Breast epithelium (tissue), 4 donors: ENCODE results near the gene CRYBG1. TPM values are rescaled to one million over a fixed set of nuclear protein-coding genes. Genes with fewer than 3 reads are reported as not detected.
A peak's percentile ranks its signal among the peaks of the same experiment; 100 is the strongest.

Experiments used
- DNase-seq, 2 donors: peaks; one replicate each; pipeline ENCODE4 v3.0.0-alpha.2; 2019; ENCODE audit warnings: low spot score in 2 of 2
- H3K27ac ChIP-seq, 2 donors: fragments of 200-600 bp; sonication (generic) in 1 of 2; one replicate each; pipeline ENCODE4 v1.5.1; 2016 to 2019; ENCODE audit warnings: mild to moderate bottlenecking in 1 of 2
- H3K27me3 ChIP-seq, 2 donors: fragments of 200-600 bp; sonication (generic) in 1 of 2; one replicate each; pipeline versions ENCODE4 v1.5.1 to v1.6.0; 2017 to 2019; ENCODE audit warnings: control low read depth in 1 of 2, mild to moderate bottlenecking in 1 of 2
- H3K36me3 ChIP-seq: fragments of 200-600 bp; one replicate; pipeline ENCODE4 v1.5.1; 2019
- H3K4me1 ChIP-seq, 2 donors: fragments of 200-600 bp; sonication (generic); one replicate each; pipeline ENCODE4 v1.5.1; 2016 to 2019; ENCODE audit warnings: control low read depth in 1 of 2
- H3K4me3 ChIP-seq, 3 donors: fragments of 200-600 bp; sonication (generic); 1 replicate in 2 of 3; 2 replicates in 1 of 3; pipeline ENCODE4 v1.5.1; 2016 to 2019; ENCODE audit warnings: mild to moderate bottlenecking in 3 of 3, moderate library complexity in 2 of 3
- H3K9me3 ChIP-seq, 2 donors: fragments of 200-600 bp; sonication (generic) in 1 of 2; one replicate each; pipeline ENCODE4 v1.5.1; 2016 to 2019; ENCODE audit warnings: control low read depth in 1 of 2
- POLR2A ChIP-seq: fragments of 450-650 bp; IDR thresholded peaks from one replicate; pipeline ENCODE4 v1.6.1; 2016; ENCODE audit warnings: antibody characterized with exemption, mild to moderate bottlenecking, moderate library complexity
- POLR2AphosphoS5 ChIP-seq, 3 donors: sonication (generic); formaldehyde crosslinking; IDR thresholded peaks; one replicate each; pipeline ENCODE4 v1.6.1; 2017; ENCODE audit warnings: antibody characterized with exemption in 3 of 3
- intact Hi-C: fragments of 100-400 bp; cut with DNase I; formaldehyde crosslinking; loops from one replicate; pipeline ENCODE4 v1.15.1; 2023; ENCODE audit warnings: low total_unique reads
- total RNA-seq, 3 donors: library from RNA; depleted of rRNA; stranded (reverse); fragments of >200 nt; gene quantifications; one replicate each; pipeline ENCODE4 v1.1.0, GENCODE V29; 2016
- TF ChIP-seq, protein P1 (sequence below), 3 donors: fragments of 450-650 bp; IDR thresholded peaks; one replicate each; pipeline ENCODE4 v1.5.1; 2016 to 2017; ENCODE audit warnings: antibody characterized with exemption in 3 of 3, mild to moderate bottlenecking in 3 of 3, moderate library complexity in 3 of 3

The CRYBG1 gene
- total RNA-seq, 3 donors from 2014 or later = 30.9 to 142 (median 38.3) TPM

DNA sequence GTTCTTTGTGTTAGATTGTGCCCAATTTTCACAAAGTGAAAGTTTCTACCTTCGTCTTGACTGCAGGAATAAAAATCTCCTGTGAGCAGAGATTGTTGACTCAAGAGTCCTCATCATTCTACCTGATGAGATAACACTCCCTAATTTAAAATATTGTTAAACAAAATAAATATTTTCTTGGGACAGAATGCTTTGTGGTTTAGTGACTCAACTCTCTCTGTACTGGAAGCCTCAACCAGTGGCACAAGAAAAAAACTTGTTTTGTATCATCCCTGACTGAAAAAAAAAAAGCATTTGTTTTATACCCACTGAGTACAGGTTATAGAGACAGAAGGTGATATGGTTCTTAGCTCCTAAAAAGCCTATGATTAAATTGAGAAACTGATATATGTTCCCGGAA, 78.9 kb downstream of the CRYBG1 start:
- Histone ChIP-seq H3K27ac (peak overlapping the region; percentile 43 to 74), H3K27me3 (no peaks in the 10 kb centered on the region), H3K9me3 (no peaks in the 10 kb centered on the region), H3K4me3 (peak overlapping the region in 1 of 3 donors; percentile 6), H3K36me3 (no peaks in the 10 kb centered on the region), H3K4me1 (no peaks in the 10 kb centered on the region)
- no peak for DNase-seq
- intact Hi-C loops = no loop called here
- no peak for TF ChIP-seq POLR2AphosphoS5 (IDR thresholded peaks at IDR 0.05)
- TF ChIP-seq, protein P1, sequence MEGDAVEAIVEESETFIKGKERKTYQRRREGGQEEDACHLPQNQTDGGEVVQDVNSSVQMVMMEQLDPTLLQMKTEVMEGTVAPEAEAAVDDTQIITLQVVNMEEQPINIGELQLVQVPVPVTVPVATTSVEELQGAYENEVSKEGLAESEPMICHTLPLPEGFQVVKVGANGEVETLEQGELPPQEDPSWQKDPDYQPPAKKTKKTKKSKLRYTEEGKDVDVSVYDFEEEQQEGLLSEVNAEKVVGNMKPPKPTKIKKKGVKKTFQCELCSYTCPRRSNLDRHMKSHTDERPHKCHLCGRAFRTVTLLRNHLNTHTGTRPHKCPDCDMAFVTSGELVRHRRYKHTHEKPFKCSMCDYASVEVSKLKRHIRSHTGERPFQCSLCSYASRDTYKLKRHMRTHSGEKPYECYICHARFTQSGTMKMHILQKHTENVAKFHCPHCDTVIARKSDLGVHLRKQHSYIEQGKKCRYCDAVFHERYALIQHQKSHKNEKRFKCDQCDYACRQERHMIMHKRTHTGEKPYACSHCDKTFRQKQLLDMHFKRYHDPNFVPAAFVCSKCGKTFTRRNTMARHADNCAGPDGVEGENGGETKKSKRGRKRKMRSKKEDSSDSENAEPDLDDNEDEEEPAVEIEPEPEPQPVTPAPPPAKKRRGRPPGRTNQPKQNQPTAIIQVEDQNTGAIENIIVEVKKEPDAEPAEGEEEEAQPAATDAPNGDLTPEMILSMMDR (IDR thresholded peaks at IDR 0.05) = no peak
- no peak for TF ChIP-seq POLR2A

DNA sequence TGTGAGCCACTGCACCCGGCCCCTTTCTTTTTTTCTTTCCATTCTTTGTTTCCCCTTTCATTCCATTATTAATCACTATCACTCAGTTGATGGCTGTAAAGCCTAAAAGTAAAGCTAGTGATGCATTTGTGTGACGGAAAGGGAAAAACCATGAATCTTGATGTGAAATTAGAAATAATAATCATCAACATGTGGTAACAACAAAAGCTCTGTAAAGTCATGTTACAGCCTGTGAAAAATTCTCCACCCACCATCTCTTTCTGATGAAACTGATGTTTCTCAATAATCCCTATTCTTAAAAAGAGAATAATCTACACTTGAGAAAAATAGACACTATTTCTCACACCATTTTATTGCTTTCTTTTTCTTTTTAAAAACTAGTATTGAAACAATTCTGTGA, 80.0 kb downstream of the CRYBG1 start:
- H3K4me3 ChIP-seq = no peak overlapping the region
- H3K9me3 ChIP-seq = no peaks in the 10 kb centered on the region
- no peaks in the 10 kb centered on the region for H3K36me3 ChIP-seq
- intact Hi-C loops = loop anchor here (10.0 kb wide), 1 partner anchor 124 kb away; no protein-coding TSS in a partner anchor
- no peaks in the 10 kb centered on the region for H3K27me3 ChIP-seq
- peak overlapping the region; percentile 43 to 74 for H3K27ac ChIP-seq
- DNase-seq = no peak
- no peaks in the 10 kb centered on the region for H3K4me1 ChIP-seq
- TF ChIP-seq, protein P1 (IDR thresholded peaks at IDR 0.05) = no peak
- TF ChIP-seq POLR2A (no peak), POLR2AphosphoS5 (IDR thresholded peaks at IDR 0.05) (no peak)

DNA sequence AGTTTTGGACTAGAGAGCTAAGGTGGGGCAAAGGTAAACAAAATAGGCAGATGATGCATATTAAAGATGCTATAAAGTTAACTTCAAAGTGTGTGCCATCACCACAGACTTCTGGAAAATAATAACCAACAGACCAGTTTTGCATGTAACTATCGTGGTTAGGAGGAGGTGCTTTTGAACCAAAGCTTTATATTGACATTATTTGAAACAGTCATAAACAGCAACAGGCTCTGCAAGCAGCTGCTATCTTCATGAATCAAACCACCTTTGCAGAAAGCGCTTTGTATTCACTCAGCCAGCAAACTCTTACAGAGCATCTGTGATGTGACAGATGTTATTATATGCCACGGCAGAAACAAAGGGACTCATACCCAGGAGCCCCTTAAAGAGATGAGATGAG, 81.9 kb downstream of the CRYBG1 start:
- Histone ChIP-seq H3K4me1 (no peaks in the 10 kb centered on the region), H3K4me3 (no peak overlapping the region), H3K36me3 (no peaks in the 10 kb centered on the region), H3K27ac (peak overlapping the region in 1 of 2 donors; percentile 25), H3K27me3 (no peaks in the 10 kb centered on the region), H3K9me3 (no peaks in the 10 kb centered on the region)
- DNase-seq = no peak
- intact Hi-C loops = loop anchor here (10.0 kb wide), 1 partner anchor 122 kb away; no protein-coding TSS in a partner anchor
- no peak for TF ChIP-seq POLR2A

DNA sequence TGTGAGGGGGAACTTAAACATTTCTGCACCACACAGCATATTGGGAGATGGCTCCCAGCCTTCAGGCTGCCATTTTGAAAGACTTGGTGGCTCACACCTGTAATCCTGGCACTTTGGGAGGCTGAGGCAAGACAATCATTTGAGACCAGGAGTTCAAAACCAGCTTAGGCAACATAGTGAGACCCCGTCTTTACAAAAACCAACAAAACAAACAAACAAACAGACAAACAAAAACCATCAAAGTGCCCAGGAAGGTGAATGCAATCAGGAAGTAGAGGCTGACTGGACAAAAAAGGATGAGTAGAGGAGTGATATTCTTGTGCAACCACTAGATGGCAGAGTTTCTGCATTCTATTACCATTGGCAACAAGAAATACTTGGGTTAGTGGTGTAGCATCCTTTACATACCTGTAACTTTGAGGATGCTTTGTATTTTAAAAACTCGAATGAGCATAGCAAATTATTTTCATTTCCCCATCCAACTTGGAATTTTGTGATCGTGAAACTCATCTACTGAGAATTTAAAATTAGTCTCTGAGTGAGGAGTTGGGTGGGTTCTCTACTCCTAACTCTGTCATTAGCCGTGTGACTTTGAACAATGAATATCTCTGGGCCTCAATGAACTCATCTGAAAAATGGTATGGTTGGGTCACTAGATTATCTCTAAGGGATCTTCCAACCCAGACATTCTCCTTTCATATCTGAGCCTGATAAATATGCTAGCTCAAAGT, 84.4 kb downstream of the CRYBG1 start:
- DNase-seq = no peak
- H3K4me3 ChIP-seq = no peak overlapping the region
- H3K27me3 ChIP-seq = no peaks in the 10 kb centered on the region
- H3K4me1 ChIP-seq = no peaks in the 10 kb centered on the region
- no peaks in the 10 kb centered on the region for H3K9me3 ChIP-seq
- intact Hi-C loops = loop anchor here (10.0 kb wide), 1 partner anchor 120 kb away; no protein-coding TSS in a partner anchor
- no peak overlapping the region for H3K27ac ChIP-seq
- TF ChIP-seq, protein P1 (IDR thresholded peaks at IDR 0.05) = peak; percentile 61 to 86 (median 72)
- TF ChIP-seq POLR2A = no peak
- H3K36me3 ChIP-seq = no peaks in the 10 kb centered on the region

DNA sequence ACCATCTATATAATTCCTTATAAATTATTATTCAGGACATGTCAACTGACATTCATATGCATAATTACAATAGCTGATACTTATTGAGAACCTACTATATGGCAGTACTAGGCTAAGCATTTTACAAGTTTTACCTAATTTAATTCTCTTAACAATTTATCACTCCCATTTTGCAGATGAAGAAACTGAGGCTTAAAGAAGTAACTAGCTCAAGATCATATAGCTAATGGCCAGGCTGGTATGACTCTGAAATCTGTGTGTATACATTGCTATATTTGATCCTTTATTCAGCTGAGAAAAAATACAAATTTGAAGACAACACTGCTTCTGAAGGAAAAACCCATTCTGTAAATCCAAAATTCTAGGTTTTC, 85.0 kb downstream of the CRYBG1 start:
- H3K4me1 ChIP-seq = no peaks in the 10 kb centered on the region
- intact Hi-C loops = loop anchor here (10.0 kb wide), 1 partner anchor 119 kb away; no protein-coding TSS in a partner anchor
- H3K4me3 ChIP-seq = no peak overlapping the region
- H3K27ac ChIP-seq = no peak overlapping the region
- no peaks in the 10 kb centered on the region for H3K27me3 ChIP-seq
- H3K36me3 ChIP-seq = no peaks in the 10 kb centered on the region
- H3K9me3 ChIP-seq = no peaks in the 10 kb centered on the region
- TF ChIP-seq POLR2A = no peak
- DNase-seq = no peak

DNA sequence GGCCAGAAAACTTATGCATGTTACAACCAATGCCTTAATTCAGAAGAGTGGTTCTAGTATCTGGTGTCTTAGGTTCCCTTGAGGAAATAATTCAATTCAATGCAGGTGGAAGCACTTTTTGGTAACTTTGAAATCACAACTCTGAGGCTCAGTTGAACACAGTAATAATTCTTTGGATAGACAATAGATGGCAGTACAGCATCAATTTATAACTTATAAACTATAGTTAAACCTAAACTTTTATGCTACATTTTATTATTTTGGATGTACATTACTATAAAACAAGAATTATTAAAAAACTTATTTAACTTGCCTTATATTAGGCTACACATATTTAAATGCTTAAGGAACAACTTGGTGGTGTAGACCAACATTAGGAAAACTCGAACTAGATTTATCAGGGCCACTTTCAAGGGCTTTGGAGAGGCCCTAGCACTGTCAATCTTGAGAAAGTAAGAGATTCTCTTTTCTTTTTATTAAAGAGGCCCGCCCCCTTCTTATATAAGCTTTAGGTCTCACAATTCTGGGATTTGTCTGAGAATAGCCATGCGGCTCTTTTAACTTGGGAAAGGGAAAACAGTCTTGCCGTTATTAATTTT, 85.9 kb downstream of the CRYBG1 start:
- H3K27me3 ChIP-seq = no peaks in the 10 kb centered on the region
- no peak overlapping the region for H3K4me3 ChIP-seq
- TF ChIP-seq, protein P1 (IDR thresholded peaks at IDR 0.05) = peak in 2 of 3 donors; percentile 32 to 49
- TF ChIP-seq POLR2AphosphoS5 (IDR thresholded peaks at IDR 0.05) = no peak
- no peak for TF ChIP-seq POLR2A
- DNase-seq = no peak
- intact Hi-C loops = loop anchor here (10.0 kb wide), 1 partner anchor 118 kb away; no protein-coding TSS in a partner anchor
- H3K36me3 ChIP-seq = no peaks in the 10 kb centered on the region
- H3K4me1 ChIP-seq = no peaks in the 10 kb centered on the region
- no peak overlapping the region for H3K27ac ChIP-seq
- H3K9me3 ChIP-seq = no peaks in the 10 kb centered on the region
